Measurements from ENCODE around the gene TTC1. TPM values are rescaled to one million over a fixed set of nuclear protein-coding genes. Genes with fewer than 3 reads are reported as not detected.

The TTC1 gene
- total and polyA plus RNA-seq, 9 of the 15 experiments (the other 6 are each of a cell fraction or from before 2014, with no cell fraction given), result 51.9 to 173 (median 87.7) TPM

DNA sequence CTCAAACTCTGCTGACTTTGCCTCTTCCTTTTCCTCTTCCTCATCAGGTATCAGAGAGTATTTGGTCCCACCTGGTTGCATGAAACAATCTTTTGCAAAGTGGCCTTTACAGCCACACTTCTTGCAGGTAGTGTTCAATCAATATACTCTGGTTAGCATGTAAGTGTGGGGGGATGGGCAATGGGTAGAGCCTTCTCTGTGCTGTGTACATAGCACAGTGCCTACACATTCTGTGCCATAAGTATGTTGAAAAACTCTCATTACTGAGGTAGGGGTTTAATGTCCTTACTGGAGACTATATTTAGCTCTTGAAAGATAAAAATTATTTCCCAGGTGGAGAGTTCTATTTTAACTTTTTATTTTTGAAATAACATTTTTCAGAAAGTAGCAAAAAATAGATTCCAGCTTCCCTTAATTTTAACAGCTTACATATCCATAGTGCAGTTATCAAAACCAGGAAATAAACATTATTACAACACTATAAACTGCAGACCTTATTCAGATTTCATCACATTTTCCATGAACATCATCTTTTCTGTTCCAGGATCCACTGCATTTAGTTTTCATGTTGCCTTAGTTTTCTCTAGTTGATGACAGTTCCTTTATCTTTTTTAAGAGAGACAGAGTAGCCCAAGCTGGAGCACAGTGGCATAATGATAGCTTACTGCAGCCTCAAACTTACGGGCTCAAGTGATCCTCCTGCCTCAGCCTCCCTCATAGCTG lies 15.1 kb downstream of the TTC1 start:
- no TSS peak for BruUV-seq (replicated peaks)
- in situ Hi-C loops (cut with MboI) (loop anchor here (10.0 kb wide), 1 partner anchor 321 kb away; no protein-coding TSS in a partner anchor), intact Hi-C loops (cut with micrococcal nuclease) (loop anchor here (2.0 to 5.0 kb wide), 2 partner anchors 175 to 218 kb away; no protein-coding TSS in a partner anchor)
- Histone ChIP-seq H3K79me2 (ENCODE audit: control insufficient read depth, insufficient read depth, low read length) (no peaks in the 10 kb centered on the region), H3K27me3 (ENCODE audit: control insufficient read depth in 2 of 2, insufficient read depth in 2 of 2, low read length in 2 of 2) (no peaks in the 10 kb centered on the region), H3K27ac (ENCODE audit: extremely low read depth, low read depth, low read length) (no peak overlapping the region), H3K36me3 (ENCODE audit: control insufficient read depth, insufficient read depth, low read length) (peaks cover 42% of the 10 kb centered on the region; the same call in 2 of the 3 replicates), H3K4me1 (replicated peaks in 1 of 2; ENCODE audit: control insufficient read depth in 2 of 2, insufficient read depth in 2 of 2, low read length in 2 of 2) (no peaks in the 10 kb centered on the region), H3K4me2 (ENCODE audit: insufficient read depth, low read length) (no peak overlapping the region), H3K9me1 (ENCODE audit: control insufficient read depth, insufficient read depth, low read length) (no peaks in the 10 kb centered on the region), H3K9ac (ENCODE audit: insufficient read depth in 1 of 2, low read depth in 2 of 2, low read length in 2 of 2) (no peak overlapping the region), H4K20me1 (replicated peaks; ENCODE audit: control insufficient read depth, insufficient read depth, low read length) (no peaks in the 10 kb centered on the region), H3K9me3 (replicated peaks; ENCODE audit: control insufficient read depth, insufficient read depth, low read depth, low read length) (no peaks in the 10 kb centered on the region), H2AFZ (ENCODE audit: low read depth, low read length) (no peak overlapping the region), H3K4me3 (no peak overlapping the region)
- TF ChIP-seq, protein P1, sequence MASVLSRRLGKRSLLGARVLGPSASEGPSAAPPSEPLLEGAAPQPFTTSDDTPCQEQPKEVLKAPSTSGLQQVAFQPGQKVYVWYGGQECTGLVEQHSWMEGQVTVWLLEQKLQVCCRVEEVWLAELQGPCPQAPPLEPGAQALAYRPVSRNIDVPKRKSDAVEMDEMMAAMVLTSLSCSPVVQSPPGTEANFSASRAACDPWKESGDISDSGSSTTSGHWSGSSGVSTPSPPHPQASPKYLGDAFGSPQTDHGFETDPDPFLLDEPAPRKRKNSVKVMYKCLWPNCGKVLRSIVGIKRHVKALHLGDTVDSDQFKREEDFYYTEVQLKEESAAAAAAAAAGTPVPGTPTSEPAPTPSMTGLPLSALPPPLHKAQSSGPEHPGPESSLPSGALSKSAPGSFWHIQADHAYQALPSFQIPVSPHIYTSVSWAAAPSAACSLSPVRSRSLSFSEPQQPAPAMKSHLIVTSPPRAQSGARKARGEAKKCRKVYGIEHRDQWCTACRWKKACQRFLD (CRISPR knock-in tag; IDR thresholded peaks at IDR 0.05), result no peak
- TF ChIP-seq CHCHD3 (CRISPR knock-in tag; IDR thresholded peaks at IDR 0.05) (no peak), ZC3H8 (IDR thresholded peaks at IDR 0.05) (no peak), SLC30A9 (CRISPR knock-in tag; IDR thresholded peaks at IDR 0.05) (no peak), ETV6 (IDR thresholded peaks at IDR 0.05; ENCODE audit: borderline replicate concordance in 1 of 2, low read depth in 2 of 2, low read length in 1 of 2) (no peak), ETV6 (CRISPR knock-in tag; IDR thresholded peaks at IDR 0.05; ENCODE audit: borderline replicate concordance) (no peak), SRSF1 (IDR thresholded peaks at IDR 0.05; ENCODE audit: low read depth, low read length) (no peak), NCOA2 (IDR thresholded peaks at IDR 0.05; ENCODE audit: partially characterized antibody in 2 of 2) (no peak), NFIC (IDR thresholded peaks at IDR 0.05) (no peak), ELF1 (tag; IDR thresholded peaks at IDR 0.05) (no peak), LCOR (CRISPR knock-in tag; IDR thresholded peaks at IDR 0.05) (no peak), U2AF1 (optimal IDR thresholded peaks at IDR 0.05; ENCODE audit: low read depth, low read length) (no peak), MECOM (CRISPR knock-in tag; IDR thresholded peaks at IDR 0.05) (no peak), HIVEP1 (CRISPR knock-in tag; IDR thresholded peaks at IDR 0.05) (no peak)
- TF ChIP-seq, protein P2, sequence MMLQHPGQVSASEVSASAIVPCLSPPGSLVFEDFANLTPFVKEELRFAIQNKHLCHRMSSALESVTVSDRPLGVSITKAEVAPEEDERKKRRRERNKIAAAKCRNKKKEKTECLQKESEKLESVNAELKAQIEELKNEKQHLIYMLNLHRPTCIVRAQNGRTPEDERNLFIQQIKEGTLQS (IDR thresholded peaks at IDR 0.05), result no peak
- TF ChIP-seq, protein P2 (CRISPR knock-in tag; conservative IDR thresholded peaks at IDR 0.05), result no peak
- TF ChIP-seq, protein P3, sequence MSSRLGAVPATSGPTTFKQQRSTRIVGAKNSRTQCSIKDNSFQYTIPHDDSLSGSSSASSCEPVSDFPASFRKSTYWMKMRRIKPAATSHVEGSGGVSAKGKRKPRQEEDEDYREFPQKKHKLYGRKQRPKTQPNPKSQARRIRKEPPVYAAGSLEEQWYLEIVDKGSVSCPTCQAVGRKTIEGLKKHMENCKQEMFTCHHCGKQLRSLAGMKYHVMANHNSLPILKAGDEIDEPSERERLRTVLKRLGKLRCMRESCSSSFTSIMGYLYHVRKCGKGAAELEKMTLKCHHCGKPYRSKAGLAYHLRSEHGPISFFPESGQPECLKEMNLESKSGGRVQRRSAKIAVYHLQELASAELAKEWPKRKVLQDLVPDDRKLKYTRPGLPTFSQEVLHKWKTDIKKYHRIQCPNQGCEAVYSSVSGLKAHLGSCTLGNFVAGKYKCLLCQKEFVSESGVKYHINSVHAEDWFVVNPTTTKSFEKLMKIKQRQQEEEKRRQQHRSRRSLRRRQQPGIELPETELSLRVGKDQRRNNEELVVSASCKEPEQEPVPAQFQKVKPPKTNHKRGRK (tag; IDR thresholded peaks at IDR 0.05), result no peak
- WGBS (ENCODE audit: insufficient coverage, low coverage, missing lambda C conversion rate), result 100% methylated on average over 1 of the region's 1 CpG
- ATAC-seq (no peak), DNase-seq (ENCODE audit: extremely low read depth in 1 of 4, low spot score in 3 of 4) (no peak), FAIRE-seq (no peak)
- ChIA-PET POLR2A (interaction anchor here (0.6 kb wide), 1 partner anchor 399 kb away, joined by 4 read pairs; no protein-coding TSS in a partner anchor), CTCF (ENCODE audit: low intra/inter-chr PET ratio) (no interaction called here)

Data from K562 (cell line).